B cell (primary cell): ENCODE results near the gene HOXA11.

Experiments
- EZH2 ChIP-seq: IDR thresholded peaks from 2 replicates; pipeline ENCODE4 v1.6.1; 2012; ENCODE audit warnings: borderline replicate concordance, low read depth, mild to moderate bottlenecking, moderate library complexity, low read length; ENCODE audit not compliant: insufficient read depth, poor library complexity, severe bottlenecking
- TF ChIP-seq, protein P1 (sequence below): fragments of 200-600 bp; IDR thresholded peaks from one replicate; pipeline ENCODE4 v1.8.0; 2022; ENCODE audit warnings: antibody characterized with exemption, mild to moderate bottlenecking

DNA sequence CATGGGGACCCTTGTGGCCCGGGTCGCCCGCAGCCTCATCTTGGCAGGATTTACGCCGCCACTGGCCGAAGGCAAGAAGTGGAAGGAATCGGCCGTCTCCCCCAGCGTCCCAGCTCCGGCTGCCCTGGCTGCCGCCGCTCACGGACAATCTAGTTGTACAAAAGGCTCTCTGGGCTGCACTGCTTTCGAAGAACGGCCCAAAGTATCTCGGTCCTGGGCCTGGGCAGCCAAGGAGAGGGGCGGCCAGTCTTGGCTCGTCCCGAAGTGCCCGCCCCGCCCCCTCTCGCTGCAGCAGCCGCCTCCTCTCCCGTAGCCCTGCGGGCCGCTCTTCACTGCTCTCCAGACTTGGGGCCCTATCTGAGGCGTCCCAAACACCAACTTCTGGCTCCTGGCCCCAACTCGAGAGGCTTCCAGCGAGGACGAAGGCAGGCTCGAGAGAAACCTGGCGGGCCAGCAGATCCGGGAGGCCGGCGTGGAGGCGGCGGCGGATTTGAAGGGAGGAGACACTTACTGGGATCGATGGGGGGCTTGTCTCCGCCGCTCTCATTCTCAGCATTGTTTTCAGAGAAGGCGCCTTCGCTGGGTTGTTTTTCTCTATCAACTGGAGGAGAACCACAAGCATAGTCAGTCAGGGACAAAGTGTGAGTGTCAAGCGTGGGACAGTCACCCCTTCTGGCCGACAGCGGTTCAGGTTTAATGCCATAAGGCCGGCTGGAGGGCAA lies 20.5 kb downstream of the HOXA11 start:
- TF ChIP-seq, protein P1, sequence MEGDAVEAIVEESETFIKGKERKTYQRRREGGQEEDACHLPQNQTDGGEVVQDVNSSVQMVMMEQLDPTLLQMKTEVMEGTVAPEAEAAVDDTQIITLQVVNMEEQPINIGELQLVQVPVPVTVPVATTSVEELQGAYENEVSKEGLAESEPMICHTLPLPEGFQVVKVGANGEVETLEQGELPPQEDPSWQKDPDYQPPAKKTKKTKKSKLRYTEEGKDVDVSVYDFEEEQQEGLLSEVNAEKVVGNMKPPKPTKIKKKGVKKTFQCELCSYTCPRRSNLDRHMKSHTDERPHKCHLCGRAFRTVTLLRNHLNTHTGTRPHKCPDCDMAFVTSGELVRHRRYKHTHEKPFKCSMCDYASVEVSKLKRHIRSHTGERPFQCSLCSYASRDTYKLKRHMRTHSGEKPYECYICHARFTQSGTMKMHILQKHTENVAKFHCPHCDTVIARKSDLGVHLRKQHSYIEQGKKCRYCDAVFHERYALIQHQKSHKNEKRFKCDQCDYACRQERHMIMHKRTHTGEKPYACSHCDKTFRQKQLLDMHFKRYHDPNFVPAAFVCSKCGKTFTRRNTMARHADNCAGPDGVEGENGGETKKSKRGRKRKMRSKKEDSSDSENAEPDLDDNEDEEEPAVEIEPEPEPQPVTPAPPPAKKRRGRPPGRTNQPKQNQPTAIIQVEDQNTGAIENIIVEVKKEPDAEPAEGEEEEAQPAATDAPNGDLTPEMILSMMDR, result no peak
- no peak for TF ChIP-seq EZH2
